ENCODE measurements around the gene UBE2G2.

- TF ChIP-seq EZH2 (IDR thresholded peaks at IDR 0.05; ENCODE audit: borderline replicate concordance, low read depth, low read length, severe bottlenecking) (no peak), MYC (IDR thresholded peaks at IDR 0.05; ENCODE audit: low read depth, low read length) (no peak), CTCF (IDR thresholded peaks at IDR 0.05; ENCODE audit: extremely low read depth in 1 of 2, insufficient read depth in 1 of 2, low read depth in 1 of 2, low read length in 2 of 2) (no peak), POLR2AphosphoS5 (IDR thresholded peaks at IDR 0.05; ENCODE audit: insufficient read depth, low read depth, low read length) (no peak), POLR2A (IDR thresholded peaks at IDR 0.05; ENCODE audit: low read depth, low read length) (no peak)
Measured at GRCh38 chr21:44750675-44751025, 51.0 kb downstream of the UBE2G2 start.
